Measurements from ENCODE around the gene CTNNA2.
"Not testable (repeated sequence)": the region's sequence is repeated elsewhere in the genome, so short reads cannot be mapped to it uniquely, and the experiment has no call there.

CTNNA2 gene

GRCh38 chr2:80078290-80079036, 565.6 kb downstream of the CTNNA2 start:
- no peak for DNase-seq (ENCODE audit: low read depth in 3 of 3)

- no peak for DNase-seq (ENCODE audit: low read depth in 3 of 3)
Measured at GRCh38 chr2:80080957-80081356, 568.1 kb downstream of the CTNNA2 start.

GRCh38 chr2:80086831-80087230, 574.0 kb downstream of the CTNNA2 start:
- DNase-seq (ENCODE audit: low read depth in 3 of 3), result no peak

GRCh38 chr2:80091237-80091636, 578.4 kb downstream of the CTNNA2 start:
- no peak for DNase-seq (ENCODE audit: low read depth in 3 of 3)

GRCh38 chr2:80092474-80092873, 579.6 kb downstream of the CTNNA2 start:
- DNase-seq (ENCODE audit: low read depth in 3 of 3), result no peak

- DNase-seq (ENCODE audit: low read depth in 3 of 3), result not testable (repeated sequence)
Measured at GRCh38 chr2:80098503-80098902, 585.7 kb downstream of the CTNNA2 start.

GRCh38 chr2:80102026-80102425, 589.2 kb downstream of the CTNNA2 start:
- no peak for DNase-seq (ENCODE audit: low read depth in 3 of 3)

- DNase-seq (ENCODE audit: low read depth in 3 of 3), result no peak
Measured at GRCh38 chr2:80105015-80105640, 592.3 kb downstream of the CTNNA2 start.

GRCh38 chr2:80111185-80111584, 598.3 kb downstream of the CTNNA2 start:
- no peak for DNase-seq (ENCODE audit: low read depth in 3 of 3)

GRCh38 chr2:80112790-80113189, 599.9 kb downstream of the CTNNA2 start:
- no peak for DNase-seq (ENCODE audit: low read depth in 3 of 3)

GRCh38 chr2:80113399-80113798, 600.5 kb downstream of the CTNNA2 start:
- DNase-seq (ENCODE audit: low read depth in 3 of 3), result no peak

- no peak for DNase-seq (ENCODE audit: low read depth in 3 of 3)
Measured at GRCh38 chr2:80114812-80115211, 602.0 kb downstream of the CTNNA2 start.

- no peak for DNase-seq (ENCODE audit: low read depth in 3 of 3)
Measured at GRCh38 chr2:80117401-80117800, 604.5 kb downstream of the CTNNA2 start.

- no peak for DNase-seq (ENCODE audit: low read depth in 3 of 3)
Measured at GRCh38 chr2:80120866-80121265, 608.0 kb downstream of the CTNNA2 start.

- no peak for DNase-seq (ENCODE audit: low read depth in 3 of 3)
Measured at GRCh38 chr2:80122675-80123074, 609.8 kb downstream of the CTNNA2 start.

- no peak for DNase-seq (ENCODE audit: low read depth in 3 of 3)
Measured at GRCh38 chr2:80126596-80127189, 613.8 kb downstream of the CTNNA2 start.

GRCh38 chr2:80128080-80128479, 615.2 kb downstream of the CTNNA2 start:
- DNase-seq (ENCODE audit: low read depth in 3 of 3), result no peak

GRCh38 chr2:80132281-80132680, 619.4 kb downstream of the CTNNA2 start:
- DNase-seq (ENCODE audit: low read depth in 3 of 3), result no peak

- DNase-seq (ENCODE audit: low read depth in 3 of 3), result no peak
Measured at GRCh38 chr2:80135001-80135400, 622.1 kb downstream of the CTNNA2 start.

- no peak for DNase-seq (ENCODE audit: low read depth in 3 of 3)
Measured at GRCh38 chr2:80136338-80136737, 623.5 kb downstream of the CTNNA2 start.

- no peak for DNase-seq (ENCODE audit: low read depth in 3 of 3)
Measured at GRCh38 chr2:80139001-80139400, 626.1 kb downstream of the CTNNA2 start.

- DNase-seq (ENCODE audit: low read depth in 3 of 3), result no peak
Measured at GRCh38 chr2:80141007-80141726, 628.3 kb downstream of the CTNNA2 start.
